ENCODE results near the gene CR1L. TPM values are rescaled to one million over a fixed set of nuclear protein-coding genes. Genes with fewer than 3 reads are reported as not detected.

Gene CR1L
- total and polyA plus RNA-seq, 2 donors (not counting 3 experiments of a cell fraction or from before 2014, with no cell fraction given) = not detected

DNA sequence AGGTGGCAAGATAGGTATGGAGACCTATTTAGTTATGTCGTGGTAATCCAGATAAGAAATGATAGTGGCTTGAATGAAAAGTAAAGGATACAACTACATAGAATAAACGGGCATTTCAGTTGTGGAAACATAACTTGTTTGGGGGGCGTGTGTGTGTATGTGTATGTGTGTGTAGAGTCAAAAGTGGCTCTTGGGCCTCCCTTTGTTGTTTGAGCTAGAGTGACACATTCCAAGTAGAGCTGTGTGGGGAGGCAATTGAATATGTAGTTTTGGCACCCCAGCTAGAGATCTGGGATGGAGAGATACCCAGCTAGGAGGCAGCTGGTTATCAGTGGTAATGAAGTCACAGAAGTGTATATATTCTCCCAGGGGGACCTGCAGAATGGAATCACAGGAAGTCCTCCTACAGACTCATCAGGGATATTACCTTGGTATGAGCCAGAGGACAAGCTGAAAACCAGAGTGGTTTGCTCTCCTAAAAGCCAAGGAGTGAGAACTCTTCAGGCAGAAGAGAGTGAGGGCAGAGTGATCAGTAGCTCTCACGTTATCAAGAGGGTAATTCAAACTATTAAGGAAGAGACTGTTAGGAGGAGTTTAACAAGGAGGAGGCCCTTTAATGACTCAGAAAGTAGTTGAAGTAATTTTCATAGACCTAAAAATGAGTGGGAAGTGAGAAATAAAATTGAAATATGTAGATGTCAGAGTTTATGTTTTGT is 5.1 kb downstream of the CR1L start:
- FAIRE-seq (no peak), DNase-seq (ENCODE audit: low read depth, low spot score) (no peak)
- no peak overlapping the region for H3K4me3 ChIP-seq (replicated peaks in 1 of 3; ENCODE audit: insufficient read depth in 1 of 3, low read depth in 1 of 3, low read length in 3 of 3)
- ChIA-PET POLR2A (no interaction called here), CTCF (interaction anchor here (1.4 to 1.9 kb wide), 3 partner anchors 9 to 146 kb away, joined by 3 to 5 read pairs (median 4); no protein-coding TSS in a partner anchor)
- peaks cover 5% of the 10 kb centered on the region for H3K4me1 ChIP-seq (ENCODE audit: control insufficient read depth, extremely low read depth, insufficient read depth, low read length)
- dilution Hi-C loops (cut with MboI; ENCODE audit: extremely low pct_ligation_motif_present, low sequenced_read_pairs) (no loop called here), intact Hi-C loops (cut with micrococcal nuclease) (no loop called here)
- no peak overlapping the region for H3K9ac ChIP-seq (replicated peaks; ENCODE audit: extremely low read depth, insufficient read depth, low read length)
- no peaks in the 10 kb centered on the region for H3K9me1 ChIP-seq (replicated peaks; ENCODE audit: control insufficient read depth, extremely low read depth, insufficient read depth, low read length)
- no peak overlapping the region for H3K4me2 ChIP-seq (ENCODE audit: insufficient read depth, low read length)
- no peaks in the 10 kb centered on the region for H4K20me1 ChIP-seq (replicated peaks; ENCODE audit: control insufficient read depth, extremely low read depth, insufficient read depth, low read length)
- peaks cover 8 to 44% of the 10 kb centered on the region in 2 experiments for H3K27me3 ChIP-seq (ENCODE audit: control insufficient read depth in 2 of 2, insufficient read depth in 2 of 2, low read length in 2 of 2)
- no peak overlapping the region for H3K27ac ChIP-seq (ENCODE audit: insufficient read depth, low read depth, low read length)
- no peaks in the 10 kb centered on the region for H3K9me3 ChIP-seq (replicated peaks; ENCODE audit: control insufficient read depth, insufficient read depth, low read length)
- H3K79me2 ChIP-seq (ENCODE audit: control insufficient read depth, insufficient read depth, low read length) = no peaks in the 10 kb centered on the region
- BruUV-seq (replicated peaks) = no TSS peak
- TF ChIP-seq GATA2 (IDR thresholded peaks at IDR 0.05; ENCODE audit: insufficient read depth, insufficient read length, low read depth, low read length) = no peak
- no peak for TF ChIP-seq POLR2AphosphoS5 (IDR thresholded peaks at IDR 0.05; ENCODE audit: insufficient read depth, low read depth, low read length)
- no peak for TF ChIP-seq MYC (IDR thresholded peaks at IDR 0.05; ENCODE audit: low read depth, low read length)
- no peak for TF ChIP-seq JUN (IDR thresholded peaks at IDR 0.05; ENCODE audit: borderline replicate concordance, insufficient read depth, insufficient read length, low read depth)
- TF ChIP-seq MAX (IDR thresholded peaks at IDR 0.05; ENCODE audit: insufficient read depth, insufficient read length) = no peak
- no peak for TF ChIP-seq POLR2A (IDR thresholded peaks at IDR 0.05; ENCODE audit: low read depth, low read length)
- no peak for TF ChIP-seq FOS (IDR thresholded peaks at IDR 0.05; ENCODE audit: borderline replicate concordance, insufficient read depth, low read length)
- no peak for TF ChIP-seq CTCF (IDR thresholded peaks at IDR 0.05; ENCODE audit: extremely low read depth in 1 of 2, insufficient read depth in 1 of 2, low read depth in 1 of 2, low read length in 2 of 2)
- TF ChIP-seq EZH2 (IDR thresholded peaks at IDR 0.05; ENCODE audit: borderline replicate concordance, low read depth, low read length, severe bottlenecking) = no peak
- H2AFZ ChIP-seq (ENCODE audit: low read depth, low read length) = no peak overlapping the region
- H3K36me3 ChIP-seq (ENCODE audit: control insufficient read depth in 2 of 2, extremely low read depth in 1 of 2, insufficient read depth in 2 of 2, low read length in 2 of 2) = no peaks in the 10 kb centered on the region

Data from endothelial cell of umbilical vein (primary cell).